Measurements from ENCODE around the gene RANBP1. TPM values are rescaled to one million over a fixed set of nuclear protein-coding genes. Genes with fewer than 3 reads are reported as not detected.
A peak's percentile ranks its signal among the peaks of the same experiment; 100 is the strongest.

RANBP1 gene
- total and polyA plus RNA-seq, 2 donors (not counting 1 experiment from before 2014, with no cell fraction given), result 67.0 to 77.6 TPM

GRCh38 chr22:20079745-20080444 is 36.0 kb upstream of the RANBP1 start, which contains the start of gene DGCR8:
Gene DGCR8 (plus strand): TSS chr22:20080241. CDS start chr22:20085964, 5,723 bp downstream.
- under 1% methylated on average over 100 of the region's 100 CpGs for WGBS (ENCODE audit: insufficient coverage)
- ATAC-seq (ENCODE audit: low read depth) (peak; percentile 95), DNase-seq (peak; percentile 89)
- POLR2A ChIA-PET, result no interaction called here
- Histone ChIP-seq H3K4me3 (ENCODE audit: control extremely low read depth in 1 of 5, extremely low read depth in 1 of 5, insufficient read depth in 1 of 5, low read depth in 2 of 5, low read length in 4 of 5) (peak within 1 kb of the TSS; percentile 71 to 95 (median 86)), H3K4me2 (replicated peaks; ENCODE audit: low read depth, low read length, poor library complexity, severe bottlenecking) (peak within 1 kb of the TSS; percentile 85), H4K20me1 (ENCODE audit: control insufficient read depth, insufficient read depth, low read length, poor library complexity, severe bottlenecking) (peaks cover 23% of the 10 kb centered on the region), H3K27me3 (replicated peaks in 1 of 4; ENCODE audit: control extremely low read depth in 1 of 4, control insufficient read depth in 3 of 4, insufficient read depth in 4 of 4, low read length in 3 of 4) (no peaks in the 10 kb centered on the region), H3K27ac (ENCODE audit: low read length in 2 of 2) (peak within 1 kb of the TSS; percentile 29 to 70), H3K9ac (ENCODE audit: low read length) (peak within 1 kb of the TSS; percentile 84), H3K4me1 (ENCODE audit: control insufficient read depth in 2 of 2, insufficient read depth in 2 of 2, low read length in 2 of 2) (peaks cover 9 to 21% of the 10 kb centered on the region in 2 donors), H3K36me3 (replicated peaks in 1 of 2; ENCODE audit: control extremely low read depth in 1 of 2, control insufficient read depth in 1 of 2, extremely low read depth in 1 of 2, insufficient read depth in 2 of 2, low read length in 1 of 2) (no peaks in the 10 kb centered on the region), H2AFZ (ENCODE audit: insufficient read depth, low read depth, low read length, poor library complexity, severe bottlenecking) (peak within 1 kb of the TSS; percentile 98), H3K79me2 (ENCODE audit: control insufficient read depth, insufficient read depth, low read length) (peaks cover 44% of the 10 kb centered on the region), H3K9me3 (ENCODE audit: control extremely low read depth in 1 of 3, control insufficient read depth in 2 of 3, insufficient read depth in 1 of 3, low read length in 2 of 3) (no peaks in the 10 kb centered on the region)
- peaks cover 37% of the 10 kb centered on the region for H3K4me1 Mint-ChIP-seq
- H3K9me3 Mint-ChIP-seq (ENCODE audit: insufficient read depth), result no peaks in the 10 kb centered on the region
- CTCF ChIA-PET, result no interaction called here
- no peaks in the 10 kb centered on the region for H3K27me3 Mint-ChIP-seq
- H3K27ac Mint-ChIP-seq, result peak within 1 kb of the TSS; percentile 89
- no peak for TF ChIP-seq CTCF (IDR thresholded peaks at IDR 0.05)
- TF ChIP-seq EZH2 (IDR thresholded peaks at IDR 0.05; ENCODE audit: borderline replicate concordance, insufficient read depth, low read depth, low read length, poor library complexity, severe bottlenecking), result no peak
- H3K4me3 Mint-ChIP-seq, result peak within 1 kb of the TSS; percentile 95
- intact Hi-C loops (cut with micrococcal nuclease), result loop anchor here (1.0 to 10.0 kb wide), 6 partner anchors 37 to 225 kb away; partner anchors contain the start of genes GNB1L, RTL10, TANGO2 and TRMT2A

- peaks cover 26% of the 10 kb centered on the region for H4K20me1 ChIP-seq (ENCODE audit: control insufficient read depth, insufficient read depth, low read length, poor library complexity, severe bottlenecking)
- H3K27ac ChIP-seq (ENCODE audit: low read length in 2 of 2), result peak overlapping the region; percentile 27 to 70
- peaks cover 9 to 21% of the 10 kb centered on the region in 2 donors for H3K4me1 ChIP-seq (ENCODE audit: control insufficient read depth in 2 of 2, insufficient read depth in 2 of 2, low read length in 2 of 2)
- TF ChIP-seq EZH2 (IDR thresholded peaks at IDR 0.05; ENCODE audit: borderline replicate concordance, insufficient read depth, low read depth, low read length, poor library complexity, severe bottlenecking) (no peak), CTCF (IDR thresholded peaks at IDR 0.05) (no peak)
- intact Hi-C loops (cut with micrococcal nuclease), result loop anchor here (1.0 to 10.0 kb wide), 6 partner anchors 37 to 226 kb away; partner anchors contain the start of genes GNB1L, RTL10, TANGO2 and TRMT2A
- no peaks in the 10 kb centered on the region for H3K9me3 ChIP-seq (ENCODE audit: control extremely low read depth in 1 of 3, control insufficient read depth in 2 of 3, insufficient read depth in 1 of 3, low read length in 2 of 3)
- peak overlapping the region; percentile 98 for H2AFZ ChIP-seq (ENCODE audit: insufficient read depth, low read depth, low read length, poor library complexity, severe bottlenecking)
- peak overlapping the region; percentile 66 to 95 (median 86) for H3K4me3 ChIP-seq (ENCODE audit: control extremely low read depth in 1 of 5, extremely low read depth in 1 of 5, insufficient read depth in 1 of 5, low read depth in 2 of 5, low read length in 4 of 5)
- DNase-seq (no peak), ATAC-seq (ENCODE audit: low read depth) (peak; percentile 70)
- Mint-ChIP-seq H3K27ac (peak overlapping the region; percentile 69), H3K4me1 (peaks cover 37% of the 10 kb centered on the region), H3K4me3 (peak overlapping the region; percentile 76), H3K9me3 (ENCODE audit: insufficient read depth) (no peaks in the 10 kb centered on the region), H3K27me3 (no peaks in the 10 kb centered on the region)
- H3K9ac ChIP-seq (ENCODE audit: low read length), result peak overlapping the region; percentile 84
- WGBS (ENCODE audit: insufficient coverage), result 0% methylated on average over 34 of the region's 34 CpGs
- peak overlapping the region; percentile 85 for H3K4me2 ChIP-seq (replicated peaks; ENCODE audit: low read depth, low read length, poor library complexity, severe bottlenecking)
- POLR2A ChIA-PET, result no interaction called here
- H3K27me3 ChIP-seq (replicated peaks in 1 of 4; ENCODE audit: control extremely low read depth in 1 of 4, control insufficient read depth in 3 of 4, insufficient read depth in 4 of 4, low read length in 3 of 4), result no peaks in the 10 kb centered on the region
- H3K79me2 ChIP-seq (ENCODE audit: control insufficient read depth, insufficient read depth, low read length), result peaks cover 49% of the 10 kb centered on the region
- CTCF ChIA-PET, result no interaction called here
- no peaks in the 10 kb centered on the region for H3K36me3 ChIP-seq (replicated peaks in 1 of 2; ENCODE audit: control extremely low read depth in 1 of 2, control insufficient read depth in 1 of 2, extremely low read depth in 1 of 2, insufficient read depth in 2 of 2, low read length in 1 of 2)
Observed at GRCh38 chr22:20080445-20080775, 35.5 kb upstream of the RANBP1 start.
